ENCODE data around the gene RTCA.
A peak's percentile ranks its signal among the peaks of the same experiment; 100 is the strongest.
"Not testable (repeated sequence)": the region's sequence is repeated elsewhere in the genome, so short reads cannot be mapped to it uniquely, and the experiment has no call there.

Gene RTCA

GRCh38 chr1:100325415-100326324 is 59.7 kb downstream of the RTCA start:
- no peak for TF ChIP-seq CTCF (IDR thresholded peaks at IDR 0.05)
- peaks cover 10% of the 10 kb centered on the region for H3K9me3 Mint-ChIP-seq

GRCh38 chr1:100326325-100326670 is 60.3 kb downstream of the RTCA start:
- not testable (repeated sequence) for DNase-seq; H3K27me3 Mint-ChIP-seq (ENCODE audit: low read depth, poor library complexity); H3K4me3 Mint-ChIP-seq; H3K27ac Mint-ChIP-seq; H3K9me3 Mint-ChIP-seq; H3K36me3 Mint-ChIP-seq (ENCODE audit: low read depth)
- H3K4me1 Mint-ChIP-seq = peaks cover 21% of the 10 kb centered on the region

More at GRCh38 chr1:100325415-100326324, 59.7 kb downstream of the RTCA start:
- H3K4me3 Mint-ChIP-seq = peak overlapping the region; percentile 3
- peak; percentile 5 for DNase-seq
- H3K27me3 Mint-ChIP-seq (ENCODE audit: low read depth, poor library complexity) = peaks cover 2% of the 10 kb centered on the region
- no peaks in the 10 kb centered on the region for H3K36me3 Mint-ChIP-seq (ENCODE audit: low read depth)
- peaks cover 21% of the 10 kb centered on the region for H3K4me1 Mint-ChIP-seq
- peak overlapping the region; percentile 52 for H3K27ac Mint-ChIP-seq

GRCh38 chr1:100328133-100328532 is 62.1 kb downstream of the RTCA start:
- Mint-ChIP-seq H3K36me3 (ENCODE audit: low read depth) (no peaks in the 10 kb centered on the region), H3K9me3 (no peaks in the 10 kb centered on the region), H3K27ac (no peak overlapping the region), H3K4me3 (no peak overlapping the region), H3K4me1 (peaks cover 21% of the 10 kb centered on the region), H3K27me3 (ENCODE audit: low read depth, poor library complexity) (peaks cover 2% of the 10 kb centered on the region)
- TF ChIP-seq CTCF (IDR thresholded peaks at IDR 0.05) = no peak
- no peak for DNase-seq

- H3K27ac Mint-ChIP-seq; H3K36me3 Mint-ChIP-seq (ENCODE audit: low read depth); DNase-seq; H3K9me3 Mint-ChIP-seq; H3K4me1 Mint-ChIP-seq; H3K4me3 Mint-ChIP-seq; H3K27me3 Mint-ChIP-seq (ENCODE audit: low read depth, poor library complexity): not testable (repeated sequence)
Measured at GRCh38 chr1:100331146-100331545, 65.1 kb downstream of the RTCA start.

GRCh38 chr1:100332331-100332730 is 66.3 kb downstream of the RTCA start:
- Mint-ChIP-seq H3K4me3 (no peak overlapping the region), H3K4me1 (no peaks in the 10 kb centered on the region), H3K27me3 (ENCODE audit: low read depth, poor library complexity) (peaks cover 1% of the 10 kb centered on the region), H3K9me3 (no peaks in the 10 kb centered on the region), H3K27ac (no peak overlapping the region), H3K36me3 (ENCODE audit: low read depth) (no peaks in the 10 kb centered on the region)
- TF ChIP-seq CTCF (IDR thresholded peaks at IDR 0.05) = no peak
- DNase-seq = no peak

- no peak for DNase-seq
- no peak overlapping the region for H3K27ac Mint-ChIP-seq
- H3K9me3 Mint-ChIP-seq = no peaks in the 10 kb centered on the region
- no peak for TF ChIP-seq CTCF (IDR thresholded peaks at IDR 0.05)
- no peaks in the 10 kb centered on the region for H3K4me1 Mint-ChIP-seq
- H3K27me3 Mint-ChIP-seq (ENCODE audit: low read depth, poor library complexity) = peaks cover 6% of the 10 kb centered on the region
- no peaks in the 10 kb centered on the region for H3K36me3 Mint-ChIP-seq (ENCODE audit: low read depth)
- no peak overlapping the region for H3K4me3 Mint-ChIP-seq
Measured at GRCh38 chr1:100335436-100335835, 69.4 kb downstream of the RTCA start.

- not testable (repeated sequence) for H3K9me3 Mint-ChIP-seq; H3K36me3 Mint-ChIP-seq (ENCODE audit: low read depth); H3K27ac Mint-ChIP-seq; DNase-seq; H3K4me1 Mint-ChIP-seq; H3K4me3 Mint-ChIP-seq; H3K27me3 Mint-ChIP-seq (ENCODE audit: low read depth, poor library complexity)
Measured at GRCh38 chr1:100337878-100338277, 71.9 kb downstream of the RTCA start.

- not testable (repeated sequence) for H3K27ac Mint-ChIP-seq; H3K4me3 Mint-ChIP-seq; H3K36me3 Mint-ChIP-seq (ENCODE audit: low read depth); H3K4me1 Mint-ChIP-seq; H3K27me3 Mint-ChIP-seq (ENCODE audit: low read depth, poor library complexity); H3K9me3 Mint-ChIP-seq; DNase-seq
Measured at GRCh38 chr1:100339735-100340134, 73.7 kb downstream of the RTCA start.
